Kidney epithelial cell (primary cell): ENCODE results near the gene SPOCD1. TPM values are rescaled to one million over a fixed set of nuclear protein-coding genes. Genes with fewer than 3 reads are reported as not detected.

Experiments
- DNase-seq: peaks from one replicate; pipeline ENCODE4 v3.0.0-alpha.2; 2010; ENCODE audit warnings: low read depth
- H3K27me3 ChIP-seq: 2 replicates; pipeline ENCODE4 v1.6.0; 2011; ENCODE audit warnings: low read length; ENCODE audit not compliant: control insufficient read depth, insufficient read depth
- H3K36me3 ChIP-seq: 2 replicates; pipeline ENCODE4 v1.5.1; 2011; ENCODE audit warnings: low read length; ENCODE audit not compliant: control insufficient read depth, insufficient read depth
- H3K4me3 ChIP-seq: 2 replicates; pipeline ENCODE4 v1.5.1; 2011; ENCODE audit warnings: low read depth, mild to moderate bottlenecking, control low read depth, low read length
- total RNA-seq: library from RNA; depleted of rRNA; stranded (reverse); fragments of >200 nt; gene quantifications from 2 replicates; pipeline ENCODE4 v1.2.3, GENCODE V29; 2015
- TF ChIP-seq, protein P1 (sequence below): IDR thresholded peaks from 2 replicates; pipeline ENCODE4 v1.5.1; 2011; ENCODE audit warnings: mild to moderate bottlenecking, moderate library complexity, low read length, control low read depth, inconsistent platforms; ENCODE audit not compliant: insufficient read depth, poor library complexity, severe bottlenecking

The SPOCD1 gene
- total RNA-seq, 1 donor from 2014 or later, result 31.8 TPM

DNA sequence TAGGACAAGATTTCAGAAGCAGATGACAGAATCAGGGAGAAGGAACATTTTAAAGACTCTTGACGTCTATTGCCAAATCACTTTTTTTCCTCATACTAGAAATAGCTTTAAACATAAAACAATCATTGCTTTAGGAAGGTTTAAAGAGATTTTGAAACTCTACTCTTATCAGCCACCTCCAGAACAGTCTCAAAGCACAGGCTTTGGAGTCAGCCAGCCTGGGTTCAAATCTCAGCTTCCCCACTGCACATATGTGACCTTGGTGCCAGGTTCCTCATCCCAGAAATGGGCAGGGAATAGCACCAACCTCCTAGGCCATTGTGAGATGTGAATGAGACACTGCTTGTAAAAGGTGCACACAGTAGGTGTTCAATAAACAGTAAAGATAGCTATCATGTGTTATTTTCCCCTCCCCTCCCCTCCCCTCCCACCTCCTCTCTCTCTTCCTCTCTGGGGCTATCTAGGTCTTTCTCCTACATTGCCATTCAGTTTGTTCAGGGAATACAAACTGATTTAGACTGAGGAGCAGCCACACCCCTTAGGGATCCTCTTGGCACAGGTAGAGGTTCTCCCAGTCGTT lies 20.6 kb downstream of the SPOCD1 start:
- no peaks in the 10 kb centered on the region for H3K27me3 ChIP-seq
- H3K36me3 ChIP-seq, result no peaks in the 10 kb centered on the region
- H3K4me3 ChIP-seq, result no peak overlapping the region
- TF ChIP-seq, protein P1, sequence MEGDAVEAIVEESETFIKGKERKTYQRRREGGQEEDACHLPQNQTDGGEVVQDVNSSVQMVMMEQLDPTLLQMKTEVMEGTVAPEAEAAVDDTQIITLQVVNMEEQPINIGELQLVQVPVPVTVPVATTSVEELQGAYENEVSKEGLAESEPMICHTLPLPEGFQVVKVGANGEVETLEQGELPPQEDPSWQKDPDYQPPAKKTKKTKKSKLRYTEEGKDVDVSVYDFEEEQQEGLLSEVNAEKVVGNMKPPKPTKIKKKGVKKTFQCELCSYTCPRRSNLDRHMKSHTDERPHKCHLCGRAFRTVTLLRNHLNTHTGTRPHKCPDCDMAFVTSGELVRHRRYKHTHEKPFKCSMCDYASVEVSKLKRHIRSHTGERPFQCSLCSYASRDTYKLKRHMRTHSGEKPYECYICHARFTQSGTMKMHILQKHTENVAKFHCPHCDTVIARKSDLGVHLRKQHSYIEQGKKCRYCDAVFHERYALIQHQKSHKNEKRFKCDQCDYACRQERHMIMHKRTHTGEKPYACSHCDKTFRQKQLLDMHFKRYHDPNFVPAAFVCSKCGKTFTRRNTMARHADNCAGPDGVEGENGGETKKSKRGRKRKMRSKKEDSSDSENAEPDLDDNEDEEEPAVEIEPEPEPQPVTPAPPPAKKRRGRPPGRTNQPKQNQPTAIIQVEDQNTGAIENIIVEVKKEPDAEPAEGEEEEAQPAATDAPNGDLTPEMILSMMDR, result no peak
- no peak for DNase-seq

GRCh38 chr1:31793586-31794285 lies 22.1 kb downstream of the SPOCD1 start:
- no peak overlapping the region for H3K4me3 ChIP-seq

DNA sequence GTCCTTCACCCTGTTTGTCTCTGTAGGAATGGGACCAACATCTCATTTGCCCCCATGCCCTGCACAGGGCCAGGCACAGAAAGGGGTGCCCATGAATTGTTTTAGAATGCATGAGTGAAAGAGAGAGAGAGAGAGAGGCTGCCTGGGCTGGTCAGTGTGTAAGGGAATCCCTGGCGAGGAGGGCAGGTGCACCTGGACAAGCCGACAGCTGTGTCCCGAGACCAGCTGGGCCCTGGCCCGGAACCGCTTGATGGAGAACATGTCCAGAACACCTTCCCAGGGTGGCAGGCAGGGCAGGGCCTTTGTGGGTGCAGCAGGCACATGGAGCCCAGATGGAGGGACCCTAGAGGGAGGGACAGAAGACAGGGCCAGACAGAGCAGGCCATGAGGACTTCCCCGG lies 22.7 kb downstream of the SPOCD1 start:
- DNase-seq, result no peak
- H3K27me3 ChIP-seq, result no peaks in the 10 kb centered on the region
- no peaks in the 10 kb centered on the region for H3K36me3 ChIP-seq
- TF ChIP-seq, protein P1, result no peak
- no peak overlapping the region for H3K4me3 ChIP-seq

More at GRCh38 chr1:31793586-31794285, 22.1 kb downstream of the SPOCD1 start:
- no peaks in the 10 kb centered on the region for H3K36me3 ChIP-seq
- DNase-seq, result no peak
- TF ChIP-seq, protein P1, result no peak
- no peaks in the 10 kb centered on the region for H3K27me3 ChIP-seq

DNA sequence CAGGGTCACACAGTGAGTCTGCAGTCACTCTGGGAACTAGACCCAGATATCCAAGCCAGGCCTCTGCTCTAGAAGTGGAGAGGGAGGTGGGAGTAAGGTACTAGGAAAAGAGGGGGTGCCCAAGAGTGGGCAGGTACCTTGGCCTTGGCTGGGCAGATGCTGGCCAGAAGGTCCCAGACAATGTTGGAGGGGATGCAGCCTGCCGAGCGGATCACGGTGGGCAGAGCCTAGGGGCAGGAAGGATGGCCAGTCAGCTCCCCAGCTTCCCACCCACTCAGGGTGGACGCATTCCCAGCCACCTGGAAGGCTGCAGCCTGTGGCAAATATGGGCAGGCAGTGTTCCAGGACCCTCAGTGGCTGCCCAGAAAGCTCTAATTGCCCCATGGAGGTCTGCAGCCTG lies 23.3 kb downstream of the SPOCD1 start:
- DNase-seq, result no peak
- Histone ChIP-seq H3K36me3 (no peaks in the 10 kb centered on the region), H3K27me3 (no peaks in the 10 kb centered on the region), H3K4me3 (no peak overlapping the region)
- TF ChIP-seq, protein P1, result no peak

- Histone ChIP-seq H3K4me3 (no peak overlapping the region), H3K27me3 (no peaks in the 10 kb centered on the region), H3K36me3 (no peaks in the 10 kb centered on the region)
- TF ChIP-seq, protein P1, result no peak
- DNase-seq, result no peak
Observed at GRCh38 chr1:31792116-31792515, 23.7 kb downstream of the SPOCD1 start.
